Measurements from ENCODE around the gene XPA. TPM values are rescaled to one million over a fixed set of nuclear protein-coding genes. Genes with fewer than 3 reads are reported as not detected.
A peak's percentile ranks its signal among the peaks of the same experiment; 100 is the strongest.

The XPA gene
- polyA plus RNA-seq, 2 of the 4 experiments (the other 2 are of a cell fraction) = 8.0 to 14.0 TPM

DNA sequence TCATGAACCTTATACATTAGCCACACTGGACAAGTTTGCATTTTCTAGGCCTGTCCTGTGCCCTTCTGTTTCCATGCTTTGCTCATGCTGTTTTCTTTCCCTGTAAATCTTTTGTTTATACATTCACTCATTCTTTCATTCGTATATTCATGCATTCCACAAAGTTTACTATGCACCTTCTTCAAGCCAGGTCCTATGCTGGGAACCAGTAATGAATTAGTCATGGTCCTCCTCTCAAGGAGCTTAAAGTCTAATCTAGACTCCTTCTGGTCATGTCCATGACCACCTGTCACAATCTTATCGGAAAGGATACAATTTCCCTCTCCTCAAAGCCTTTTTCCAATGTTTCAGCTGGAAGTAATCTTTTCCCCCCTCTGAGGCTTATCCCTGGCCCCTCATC lies 9.1 kb upstream of the XPA start:
- no peak for ATAC-seq
- ChIA-PET POLR2A (interaction anchor here (2.6 kb wide), 1 partner anchor 216 kb away, joined by 14 read pairs; the partner anchor contains the start of gene TRMO), CTCF (interaction anchor here (0.6 to 11.8 kb wide), 8 partner anchors 8 to 295 kb away, joined by 3 to 98 read pairs (median 4); partner anchors contain the start of gene TRMO)
- DNase-seq (ENCODE audit: low read depth in 1 of 2, low spot score in 1 of 2) = no peak
- no peak for TF ChIP-seq ZC3H11A (IDR thresholded peaks at IDR 0.05)
- no peak for TF ChIP-seq CBX2 (IDR thresholded peaks at IDR 0.05; ENCODE audit: borderline replicate concordance, low read depth)
- TF ChIP-seq, protein P1, sequence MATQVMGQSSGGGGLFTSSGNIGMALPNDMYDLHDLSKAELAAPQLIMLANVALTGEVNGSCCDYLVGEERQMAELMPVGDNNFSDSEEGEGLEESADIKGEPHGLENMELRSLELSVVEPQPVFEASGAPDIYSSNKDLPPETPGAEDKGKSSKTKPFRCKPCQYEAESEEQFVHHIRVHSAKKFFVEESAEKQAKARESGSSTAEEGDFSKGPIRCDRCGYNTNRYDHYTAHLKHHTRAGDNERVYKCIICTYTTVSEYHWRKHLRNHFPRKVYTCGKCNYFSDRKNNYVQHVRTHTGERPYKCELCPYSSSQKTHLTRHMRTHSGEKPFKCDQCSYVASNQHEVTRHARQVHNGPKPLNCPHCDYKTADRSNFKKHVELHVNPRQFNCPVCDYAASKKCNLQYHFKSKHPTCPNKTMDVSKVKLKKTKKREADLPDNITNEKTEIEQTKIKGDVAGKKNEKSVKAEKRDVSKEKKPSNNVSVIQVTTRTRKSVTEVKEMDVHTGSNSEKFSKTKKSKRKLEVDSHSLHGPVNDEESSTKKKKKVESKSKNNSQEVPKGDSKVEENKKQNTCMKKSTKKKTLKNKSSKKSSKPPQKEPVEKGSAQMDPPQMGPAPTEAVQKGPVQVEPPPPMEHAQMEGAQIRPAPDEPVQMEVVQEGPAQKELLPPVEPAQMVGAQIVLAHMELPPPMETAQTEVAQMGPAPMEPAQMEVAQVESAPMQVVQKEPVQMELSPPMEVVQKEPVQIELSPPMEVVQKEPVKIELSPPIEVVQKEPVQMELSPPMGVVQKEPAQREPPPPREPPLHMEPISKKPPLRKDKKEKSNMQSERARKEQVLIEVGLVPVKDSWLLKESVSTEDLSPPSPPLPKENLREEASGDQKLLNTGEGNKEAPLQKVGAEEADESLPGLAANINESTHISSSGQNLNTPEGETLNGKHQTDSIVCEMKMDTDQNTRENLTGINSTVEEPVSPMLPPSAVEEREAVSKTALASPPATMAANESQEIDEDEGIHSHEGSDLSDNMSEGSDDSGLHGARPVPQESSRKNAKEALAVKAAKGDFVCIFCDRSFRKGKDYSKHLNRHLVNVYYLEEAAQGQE (IDR thresholded peaks at IDR 0.05) = no peak
- TF ChIP-seq CHD4 (IDR thresholded peaks at IDR 0.05; ENCODE audit: borderline replicate concordance) = no peak
- no peak for TF ChIP-seq TP53 (CRISPR knock-in tag; IDR thresholded peaks at IDR 0.05)
- TF ChIP-seq HDAC2 (IDR thresholded peaks at IDR 0.05) = no peak
- no peak for TF ChIP-seq FOSL2 (IDR thresholded peaks at IDR 0.05)
- TF ChIP-seq FOSL2 (CRISPR knock-in tag; IDR thresholded peaks at IDR 0.05) = no peak
- no peak for TF ChIP-seq RARB (CRISPR knock-in tag; IDR thresholded peaks at IDR 0.05)
- no peak for TF ChIP-seq KDM5A (IDR thresholded peaks at IDR 0.05)
- no peak for TF ChIP-seq MAZ (IDR thresholded peaks at IDR 0.05; ENCODE audit: borderline replicate concordance, low read depth, low read length)
- no peak for TF ChIP-seq RAD21 (conservative IDR thresholded peaks at IDR 0.05 in 1 of 2, IDR thresholded peaks at IDR 0.05 in 1 of 2)
- TF ChIP-seq RCOR1 (IDR thresholded peaks at IDR 0.05; ENCODE audit: low read depth, low read length) = no peak
- no peak for TF ChIP-seq KDM1A (IDR thresholded peaks at IDR 0.05; ENCODE audit: low read depth)
- no peak for TF ChIP-seq JUN (IDR thresholded peaks at IDR 0.05)
- TF ChIP-seq FOXS1 (CRISPR knock-in tag; IDR thresholded peaks at IDR 0.05) = no peak
- no peak for TF ChIP-seq JUNB (IDR thresholded peaks at IDR 0.05)
- no peak for TF ChIP-seq CEBPB (IDR thresholded peaks at IDR 0.05)
- no peak for TF ChIP-seq NPAS2 (CRISPR knock-in tag; IDR thresholded peaks at IDR 0.05; ENCODE audit: borderline replicate concordance)
- no peak for TF ChIP-seq BHLHE40 (IDR thresholded peaks at IDR 0.05; ENCODE audit: low read depth, low read length)
- TF ChIP-seq HOXB5 (CRISPR knock-in tag; IDR thresholded peaks at IDR 0.05) = no peak
- Histone ChIP-seq H3K9me3 (no peaks in the 10 kb centered on the region), H3K27ac (no peak overlapping the region), H3K4me1 (peaks cover 29% of the 10 kb centered on the region), H3K4me3 (no peak overlapping the region), H3K4me2 (no peak overlapping the region)
- no peak for FAIRE-seq
- WGBS (ENCODE audit: missing lambda C conversion rate) = 59% methylated on average over 2 of the region's 2 CpGs

DNA sequence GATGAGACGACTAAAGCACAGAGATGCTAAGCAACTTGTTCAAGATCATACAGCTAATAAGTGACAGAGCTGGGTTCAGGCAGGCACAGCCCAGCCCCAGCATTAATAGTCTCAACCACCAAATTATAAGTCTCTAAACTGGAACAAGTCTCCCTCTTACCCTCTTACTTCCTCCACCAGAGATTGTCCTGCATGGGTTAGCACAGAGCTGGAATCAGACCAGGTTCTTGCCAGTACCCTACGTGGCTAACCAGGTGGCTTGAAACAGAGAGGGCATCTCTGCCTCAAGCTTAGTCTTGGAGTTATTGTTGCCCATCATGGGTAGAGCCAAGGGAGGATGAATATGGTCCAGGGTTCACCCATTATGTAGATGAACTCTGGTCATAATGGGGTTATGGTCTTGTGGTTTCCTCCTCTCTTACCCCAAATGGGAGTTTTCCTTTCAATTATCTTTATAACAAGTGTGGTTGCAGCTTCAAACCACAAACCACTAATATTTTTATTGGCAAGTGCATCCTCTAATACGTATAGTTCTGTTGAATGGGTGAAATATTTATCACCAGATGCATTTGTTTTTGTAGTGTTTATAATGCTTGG lies 8.3 kb upstream of the XPA start:
- CTCF ChIA-PET = interaction anchor here (0.9 to 11.8 kb wide), 11 partner anchors 9 to 250 kb away, joined by 3 to 98 read pairs (median 4); partner anchors contain the start of genes FOXE1 and TRMO
- ATAC-seq (no peak), FAIRE-seq (no peak), DNase-seq (ENCODE audit: low read depth in 1 of 2, low spot score in 1 of 2) (no peak)
- Histone ChIP-seq H3K27ac (peak overlapping the region in 1 of 2 experiments; percentile 82; a peak in 2 of 6 replicates), H3K9me3 (no peaks in the 10 kb centered on the region), H3K4me1 (peaks cover 24% of the 10 kb centered on the region), H3K4me2 (no peak overlapping the region), H3K4me3 (no peak overlapping the region)
- TF ChIP-seq CBX8 (IDR thresholded peaks at IDR 0.05) (no peak), ZFP36 (IDR thresholded peaks at IDR 0.05; ENCODE audit: borderline replicate concordance, partially characterized antibody) (no peak), HOXA7 (CRISPR knock-in tag; IDR thresholded peaks at IDR 0.05) (no peak), CHD4 (IDR thresholded peaks at IDR 0.05; ENCODE audit: borderline replicate concordance) (no peak), ZNF302 (CRISPR knock-in tag; IDR thresholded peaks at IDR 0.05) (no peak), KDM1A (IDR thresholded peaks at IDR 0.05; ENCODE audit: low read depth) (no peak), RAD21 (conservative IDR thresholded peaks at IDR 0.05 in 1 of 2, IDR thresholded peaks at IDR 0.05 in 1 of 2) (no peak), MYC (IDR thresholded peaks at IDR 0.05; ENCODE audit: borderline replicate concordance, low read length) (no peak), RCOR1 (IDR thresholded peaks at IDR 0.05; ENCODE audit: low read depth, low read length) (no peak), JUN (IDR thresholded peaks at IDR 0.05) (no peak), JUNB (IDR thresholded peaks at IDR 0.05) (no peak), FOSB (CRISPR knock-in tag; IDR thresholded peaks at IDR 0.05) (no peak), HDAC2 (IDR thresholded peaks at IDR 0.05) (no peak), ZC3H11A (IDR thresholded peaks at IDR 0.05) (no peak), EP300 (IDR thresholded peaks at IDR 0.05) (no peak)
- TF ChIP-seq, protein P2, sequence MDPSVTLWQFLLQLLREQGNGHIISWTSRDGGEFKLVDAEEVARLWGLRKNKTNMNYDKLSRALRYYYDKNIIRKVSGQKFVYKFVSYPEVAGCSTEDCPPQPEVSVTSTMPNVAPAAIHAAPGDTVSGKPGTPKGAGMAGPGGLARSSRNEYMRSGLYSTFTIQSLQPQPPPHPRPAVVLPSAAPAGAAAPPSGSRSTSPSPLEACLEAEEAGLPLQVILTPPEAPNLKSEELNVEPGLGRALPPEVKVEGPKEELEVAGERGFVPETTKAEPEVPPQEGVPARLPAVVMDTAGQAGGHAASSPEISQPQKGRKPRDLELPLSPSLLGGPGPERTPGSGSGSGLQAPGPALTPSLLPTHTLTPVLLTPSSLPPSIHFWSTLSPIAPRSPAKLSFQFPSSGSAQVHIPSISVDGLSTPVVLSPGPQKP (IDR thresholded peaks at IDR 0.05; ENCODE audit: low read depth, low read length) = no peak
- TF ChIP-seq, protein P3, sequence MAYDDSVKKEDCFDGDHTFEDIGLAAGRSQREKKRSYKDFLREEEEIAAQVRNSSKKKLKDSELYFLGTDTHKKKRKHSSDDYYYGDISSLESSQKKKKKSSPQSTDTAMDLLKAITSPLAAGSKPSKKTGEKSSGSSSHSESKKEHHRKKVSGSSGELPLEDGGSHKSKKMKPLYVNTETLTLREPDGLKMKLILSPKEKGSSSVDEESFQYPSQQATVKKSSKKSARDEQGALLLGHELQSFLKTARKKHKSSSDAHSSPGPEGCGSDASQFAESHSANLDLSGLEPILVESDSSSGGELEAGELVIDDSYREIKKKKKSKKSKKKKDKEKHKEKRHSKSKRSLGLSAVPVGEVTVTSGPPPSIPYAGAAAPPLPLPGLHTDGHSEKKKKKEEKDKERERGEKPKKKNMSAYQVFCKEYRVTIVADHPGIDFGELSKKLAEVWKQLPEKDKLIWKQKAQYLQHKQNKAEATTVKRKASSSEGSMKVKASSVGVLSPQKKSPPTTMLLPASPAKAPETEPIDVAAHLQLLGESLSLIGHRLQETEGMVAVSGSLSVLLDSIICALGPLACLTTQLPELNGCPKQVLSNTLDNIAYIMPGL (CRISPR knock-in tag; IDR thresholded peaks at IDR 0.05; ENCODE audit: borderline replicate concordance) = no peak
- TF ChIP-seq, protein P4, sequence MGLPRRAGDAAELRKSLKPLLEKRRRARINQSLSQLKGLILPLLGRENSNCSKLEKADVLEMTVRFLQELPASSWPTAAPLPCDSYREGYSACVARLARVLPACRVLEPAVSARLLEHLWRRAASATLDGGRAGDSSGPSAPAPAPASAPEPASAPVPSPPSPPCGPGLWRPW (IDR thresholded peaks at IDR 0.05) = no peak
- 63% methylated on average over 3 of the region's 3 CpGs for WGBS (ENCODE audit: missing lambda C conversion rate)
- POLR2A ChIA-PET = interaction anchor here (2.6 kb wide), 1 partner anchor 217 kb away, joined by 14 read pairs; the partner anchor contains the start of gene TRMO
